GM13977 (cell line): ENCODE data around the gene TSPAN1.

Experiments used
- DNase-seq: peaks from one replicate; pipeline ENCODE4 v3.0.0; 2012; ENCODE audit warnings: low spot score
- CTCF ChIP-seq: IDR thresholded peaks from 2 replicates; pipeline ENCODE4 v1.5.1; 2012; ENCODE audit warnings: mild to moderate bottlenecking, control low read depth; ENCODE audit not compliant: insufficient read depth; ENCODE audit errors: extremely low read depth, missing control alignments
- in situ Hi-C: fragments of 300-500 bp; cut with MboI; formaldehyde crosslinking; loops from one replicate; pipeline ENCODE4 v1.12.0; 2022; ENCODE audit warnings: low sequenced_read_pairs, low pct_unique_long_range_greater_than_20kb, mixed read lengths, inconsistent platforms; ENCODE audit not compliant: unreplicated experiment

Gene TSPAN1

GRCh38 chr1:46206399-46206798 is 31.5 kb downstream of the TSPAN1 start:
- DNase-seq: no peak
- in situ Hi-C loops: no loop called here
- no peak for TF ChIP-seq CTCF

- no peak for TF ChIP-seq CTCF
Observed at GRCh38 chr1:46210561-46210960, 35.7 kb downstream of the TSPAN1 start.

GRCh38 chr1:46211051-46211450 is 36.2 kb downstream of the TSPAN1 start:
- in situ Hi-C loops: no loop called here
- TF ChIP-seq CTCF: no peak

More at GRCh38 chr1:46210561-46210960, 35.7 kb downstream of the TSPAN1 start:
- in situ Hi-C loops: no loop called here
- no peak for DNase-seq

GRCh38 chr1:46215504-46215903 is 40.6 kb downstream of the TSPAN1 start:
- no peak for DNase-seq
- in situ Hi-C loops: no loop called here
- no peak for TF ChIP-seq CTCF

More at GRCh38 chr1:46211051-46211450, 36.2 kb downstream of the TSPAN1 start:
- no peak for DNase-seq

GRCh38 chr1:46218443-46218842 is 43.6 kb downstream of the TSPAN1 start:
- in situ Hi-C loops: no loop called here
- no peak for DNase-seq
- no peak for TF ChIP-seq CTCF

GRCh38 chr1:46219551-46220520 is 44.9 kb downstream of the TSPAN1 start:
- in situ Hi-C loops: no loop called here
- no peak for TF ChIP-seq CTCF
- DNase-seq: no peak
